BJ (cell line): ENCODE results near the gene SDHC. TPM values are rescaled to one million over a fixed set of nuclear protein-coding genes. Genes with fewer than 3 reads are reported as not detected.
"Not testable (repeated sequence)": the region's sequence is repeated elsewhere in the genome, so short reads cannot be mapped to it uniquely, and the experiment has no call there.

ENCODE experiments used
- CTCF ChIA-PET: fragments of 350-600 bp; formaldehyde crosslinking; extraction: SDS; loops from one replicate; lab custom pipeline; 2021; ENCODE audit warnings: antibody characterized with exemption, inconsistent platforms; lab: Yijun Ruan, JAX
- POLR2A ChIA-PET: fragments of 300-600 bp; sonication (Branson Sonifier 250); formaldehyde crosslinking; extraction: SDS; loops from one replicate; lab custom pipeline; 2021; ENCODE audit warnings: antibody characterized with exemption; lab: Charles Lee
- DNase-seq: peaks from one replicate; pipeline ENCODE4 v3.0.0-alpha.2; 2011; ENCODE audit warnings: low read depth
- H3K27me3 ChIP-seq: 2 replicates; pipeline ENCODE4 v1.6.0; 2011; ENCODE audit warnings: low read length; ENCODE audit not compliant: control insufficient read depth, insufficient read depth
- H3K36me3 ChIP-seq: 2 replicates; pipeline ENCODE4 v1.5.1; 2011; ENCODE audit warnings: low read length; ENCODE audit not compliant: control insufficient read depth, insufficient read depth
- H3K4me3 ChIP-seq: 2 replicates; pipeline ENCODE4 v1.5.1; 2011; ENCODE audit warnings: low read depth, mild to moderate bottlenecking, control low read depth, low read length
- polyA plus RNA-seq: library from polyadenylated mRNA; depleted of rRNA; stranded (reverse); fragments of >200 nt; gene quantifications from 2 replicates; pipeline ENCODE4 v1.2.3, GENCODE V29; 2011
- TF ChIP-seq, protein P1 (sequence below): IDR thresholded peaks from 2 replicates; pipeline ENCODE4 v1.5.1; 2011; ENCODE audit warnings: low read depth, mild to moderate bottlenecking, control low read depth, inconsistent platforms, low read length, moderate library complexity; ENCODE audit not compliant: insufficient read depth

Gene SDHC
- polyA plus RNA-seq, 1 experiment, result 275 TPM

DNA sequence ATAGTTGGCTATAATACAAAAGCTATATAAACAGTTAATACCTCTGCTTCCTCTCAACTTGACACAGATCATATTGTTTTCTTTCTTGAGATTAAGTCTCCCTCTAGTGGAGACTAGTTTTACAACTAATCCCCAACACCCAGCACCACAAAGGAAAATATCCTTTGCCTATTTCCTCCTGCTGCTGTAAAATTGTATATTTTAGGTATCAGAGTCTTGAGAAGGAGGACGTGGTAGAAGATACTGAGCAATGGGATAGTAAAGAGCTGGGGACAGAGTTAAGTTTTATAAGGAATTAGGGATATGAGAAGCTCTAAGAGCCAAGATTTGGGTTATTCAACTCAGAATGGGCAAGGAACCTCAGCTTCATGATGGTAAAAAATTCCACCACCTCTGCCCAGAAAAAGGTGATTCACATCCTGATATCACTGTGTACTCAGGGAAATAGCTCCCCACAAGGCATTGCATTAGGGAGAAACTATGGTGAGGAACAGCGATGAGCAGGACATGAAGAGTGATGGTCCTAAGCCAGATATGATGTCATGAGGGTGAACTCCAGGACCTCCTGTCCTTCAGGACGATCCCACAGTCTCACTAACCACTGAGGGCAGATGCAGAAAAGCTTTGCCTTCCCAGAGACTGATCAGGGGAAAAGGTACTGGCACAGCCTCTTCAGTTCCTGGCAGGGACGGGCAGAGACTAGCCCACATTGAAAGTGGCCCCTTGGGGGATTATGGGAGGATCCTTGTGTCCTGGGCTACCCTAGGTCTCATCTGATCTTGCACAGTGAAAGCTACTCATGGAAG is 68.2 kb downstream of the SDHC start:
- TF ChIP-seq, protein P1, sequence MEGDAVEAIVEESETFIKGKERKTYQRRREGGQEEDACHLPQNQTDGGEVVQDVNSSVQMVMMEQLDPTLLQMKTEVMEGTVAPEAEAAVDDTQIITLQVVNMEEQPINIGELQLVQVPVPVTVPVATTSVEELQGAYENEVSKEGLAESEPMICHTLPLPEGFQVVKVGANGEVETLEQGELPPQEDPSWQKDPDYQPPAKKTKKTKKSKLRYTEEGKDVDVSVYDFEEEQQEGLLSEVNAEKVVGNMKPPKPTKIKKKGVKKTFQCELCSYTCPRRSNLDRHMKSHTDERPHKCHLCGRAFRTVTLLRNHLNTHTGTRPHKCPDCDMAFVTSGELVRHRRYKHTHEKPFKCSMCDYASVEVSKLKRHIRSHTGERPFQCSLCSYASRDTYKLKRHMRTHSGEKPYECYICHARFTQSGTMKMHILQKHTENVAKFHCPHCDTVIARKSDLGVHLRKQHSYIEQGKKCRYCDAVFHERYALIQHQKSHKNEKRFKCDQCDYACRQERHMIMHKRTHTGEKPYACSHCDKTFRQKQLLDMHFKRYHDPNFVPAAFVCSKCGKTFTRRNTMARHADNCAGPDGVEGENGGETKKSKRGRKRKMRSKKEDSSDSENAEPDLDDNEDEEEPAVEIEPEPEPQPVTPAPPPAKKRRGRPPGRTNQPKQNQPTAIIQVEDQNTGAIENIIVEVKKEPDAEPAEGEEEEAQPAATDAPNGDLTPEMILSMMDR, result peak; percentile 60
- peak; percentile 11 for DNase-seq
- no peaks in the 10 kb centered on the region for H3K27me3 ChIP-seq
- H3K36me3 ChIP-seq, result no peaks in the 10 kb centered on the region
- CTCF ChIA-PET, result interaction anchor here (0.6 to 8.0 kb wide), 28 partner anchors 8 to 933 kb away, joined by 3 to 126 read pairs (median 4); partner anchors contain the start of genes ADAMTS4, APOA2, CFAP126 and NDUFS2
- POLR2A ChIA-PET, result no interaction called here
- no peak overlapping the region for H3K4me3 ChIP-seq

DNA sequence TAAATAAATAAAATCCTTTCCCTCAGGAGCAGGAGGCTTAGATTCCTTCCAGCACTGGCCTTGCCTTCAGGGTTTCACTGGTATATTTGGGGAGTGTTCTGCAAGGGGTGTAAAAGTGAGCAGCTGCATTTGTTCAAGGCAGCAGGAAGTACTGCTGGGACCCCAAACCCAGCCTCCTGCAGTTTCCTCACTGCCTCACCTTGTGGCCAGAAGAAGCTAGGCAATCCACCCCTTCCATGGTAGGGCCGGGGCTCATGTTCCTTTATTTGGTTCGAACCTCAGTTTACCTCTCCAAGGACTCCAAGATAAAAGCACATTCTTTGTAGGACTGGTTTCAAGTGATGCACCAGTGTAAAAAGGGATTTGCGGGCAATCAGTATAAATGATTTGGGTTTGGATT is 74.5 kb downstream of the SDHC start:
- ChIA-PET POLR2A (no interaction called here), CTCF (interaction anchor here (0.8 to 3.5 kb wide), 6 partner anchors 157 to 223 kb away, joined by 3 to 24 read pairs (median 4); partner anchors contain the start of genes PPOX and TOMM40L)
- Histone ChIP-seq H3K4me3 (no peak overlapping the region), H3K27me3 (no peaks in the 10 kb centered on the region), H3K36me3 (no peaks in the 10 kb centered on the region)
- TF ChIP-seq, protein P1, result no peak
- no peak for DNase-seq

DNA sequence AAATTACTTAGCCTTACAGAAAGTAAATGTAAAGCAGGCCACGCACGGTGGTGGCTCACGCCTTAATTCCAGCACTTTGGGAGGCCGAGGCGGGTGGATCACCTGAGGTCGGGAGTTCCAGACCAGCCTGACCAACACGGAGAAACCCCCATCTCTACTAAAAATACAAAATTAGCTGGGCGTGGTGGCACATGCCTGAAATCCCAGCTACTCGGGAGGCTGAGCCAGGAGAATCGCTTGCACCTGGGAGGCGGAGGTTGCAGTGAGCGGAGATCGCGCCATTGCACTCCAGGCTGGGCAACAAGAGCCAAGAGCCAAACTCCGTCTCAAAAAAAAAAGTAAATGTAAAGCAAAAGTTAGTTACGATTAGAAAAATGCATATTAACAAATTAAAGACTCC is 75.0 kb downstream of the SDHC start:
- POLR2A ChIA-PET, result interaction anchor here (0.5 to 1.0 kb wide), 2 partner anchors 14 to 187 kb away, joined by 3 to 4 read pairs; partner anchors contain the start of gene NDUFS2
- not testable (repeated sequence) for H3K27me3 ChIP-seq, H3K36me3 ChIP-seq, DNase-seq
- peak overlapping the region; percentile 77 for H3K4me3 ChIP-seq
- CTCF ChIA-PET, result interaction anchor here (0.6 to 3.5 kb wide), 9 partner anchors 10 to 223 kb away, joined by 3 to 24 read pairs (median 3); partner anchors contain the start of genes PPOX and TOMM40L

DNA sequence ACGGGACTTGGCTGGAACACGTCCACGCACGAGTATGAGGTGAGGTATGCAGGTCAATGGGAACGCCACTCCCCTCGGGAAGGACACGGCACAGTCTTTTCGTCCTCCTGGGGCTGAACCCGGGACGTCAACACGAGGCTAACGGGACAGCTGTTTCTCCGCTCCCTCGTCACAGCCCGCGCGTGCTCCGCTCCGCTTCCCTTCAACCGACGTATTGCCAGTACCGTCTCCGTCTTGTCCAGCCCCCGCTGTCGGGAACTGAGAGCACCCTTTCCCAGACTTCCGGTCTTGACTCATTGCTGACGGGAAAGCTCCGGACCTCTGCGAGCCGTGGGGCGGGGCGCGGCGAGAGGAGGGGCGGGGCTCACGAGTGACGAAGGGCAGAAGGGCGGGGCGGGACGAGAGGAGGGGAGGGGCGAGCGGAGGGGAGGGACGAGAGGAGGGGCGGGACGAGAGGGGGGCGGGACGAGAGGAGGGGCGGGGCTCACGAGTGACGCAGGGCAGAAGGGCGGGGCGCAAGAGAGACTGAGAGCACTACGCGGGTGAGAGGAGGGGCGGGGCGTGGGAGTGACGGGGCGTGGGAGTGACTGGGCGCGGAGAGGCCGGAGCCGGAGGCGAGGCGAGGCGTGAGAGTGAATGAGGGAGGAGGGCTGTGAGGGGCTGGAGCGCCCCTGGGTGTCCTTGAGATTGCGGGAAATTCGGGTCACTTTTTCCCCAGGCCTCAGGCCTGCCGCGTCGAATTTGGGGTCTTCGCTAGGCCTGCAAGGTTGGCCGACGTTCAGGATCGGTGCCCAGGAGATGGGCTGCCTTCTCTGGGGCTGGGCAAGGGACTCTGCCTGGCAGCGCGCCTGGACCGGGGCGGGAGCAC is 75.7 kb downstream of the SDHC start:
- DNase-seq, result peak; percentile 65
- peak overlapping the region; percentile 78 for H3K4me3 ChIP-seq
- ChIA-PET CTCF (interaction anchor here (0.6 to 3.5 kb wide), 6 partner anchors 11 to 210 kb away, joined by 3 to 24 read pairs (median 4); partner anchors contain the start of gene TOMM40L), POLR2A (interaction anchor here (0.5 to 1.0 kb wide), 2 partner anchors 13 to 188 kb away, joined by 3 to 4 read pairs; partner anchors contain the start of gene NDUFS2)
- TF ChIP-seq, protein P1, result no peak
- H3K27me3 ChIP-seq, result peaks cover 1% of the 10 kb centered on the region; the same call in 1 of the 2 replicates
- H3K36me3 ChIP-seq, result no peaks in the 10 kb centered on the region

DNA sequence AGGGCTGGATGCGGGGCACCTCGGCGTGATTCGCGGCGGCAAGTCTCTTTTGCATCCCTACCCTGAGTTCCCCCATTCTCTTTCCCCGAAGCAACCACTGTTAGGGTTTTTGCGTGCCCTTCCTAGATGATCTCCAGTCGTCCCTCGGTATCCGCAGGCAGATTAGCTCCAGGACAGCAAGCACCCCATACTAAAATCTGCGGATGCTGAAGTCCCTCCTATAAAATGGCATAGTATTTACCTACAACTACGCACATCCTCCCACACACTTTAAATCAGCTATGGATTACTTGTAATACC is 76.3 kb downstream of the SDHC start:
- H3K36me3 ChIP-seq, result no peaks in the 10 kb centered on the region
- H3K27me3 ChIP-seq, result peaks cover 1% of the 10 kb centered on the region; the same call in 1 of the 2 replicates
- POLR2A ChIA-PET, result no interaction called here
- CTCF ChIA-PET, result interaction anchor here (3.5 kb wide), 1 partner anchor 164 kb away, joined by 24 read pairs; the partner anchor contains the start of gene TOMM40L
- peak overlapping the region; percentile 78 for H3K4me3 ChIP-seq
- DNase-seq, result no peak
- TF ChIP-seq, protein P1, result no peak

DNA sequence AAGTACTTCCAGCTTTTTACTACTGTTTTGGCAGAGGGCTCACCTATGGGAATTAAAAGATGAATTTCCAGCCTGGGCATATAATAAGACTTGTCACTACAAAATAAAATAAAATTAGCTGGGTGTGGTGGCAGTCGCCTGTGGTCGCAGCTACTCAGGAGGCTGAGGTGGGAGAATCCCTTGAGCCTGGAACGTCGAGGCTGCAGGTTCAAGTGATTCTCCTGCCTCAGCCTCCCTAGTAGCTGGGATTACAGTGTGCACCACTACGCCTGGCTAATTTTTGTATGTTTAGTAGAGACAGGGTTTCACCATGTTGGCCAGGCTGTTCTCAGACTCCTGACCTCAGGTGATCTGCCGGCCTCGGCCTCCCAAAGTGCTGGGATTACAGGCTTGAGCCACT is 77.0 kb downstream of the SDHC start:
- POLR2A ChIA-PET, DNase-seq, H3K36me3 ChIP-seq, H3K4me3 ChIP-seq, H3K27me3 ChIP-seq: not testable (repeated sequence)
- CTCF ChIA-PET, result interaction anchor here (3.5 kb wide), 1 partner anchor 165 kb away, joined by 24 read pairs; the partner anchor contains the start of gene TOMM40L
